ENCODE results near the gene PLA1A. TPM values are rescaled to one million over a fixed set of nuclear protein-coding genes. Genes with fewer than 3 reads are reported as not detected.
A peak's percentile ranks its signal among the peaks of the same experiment; 100 is the strongest.

Gene PLA1A
- total RNA-seq, 2 donors from 2014 or later = 2.8 to 9.1 TPM

DNA sequence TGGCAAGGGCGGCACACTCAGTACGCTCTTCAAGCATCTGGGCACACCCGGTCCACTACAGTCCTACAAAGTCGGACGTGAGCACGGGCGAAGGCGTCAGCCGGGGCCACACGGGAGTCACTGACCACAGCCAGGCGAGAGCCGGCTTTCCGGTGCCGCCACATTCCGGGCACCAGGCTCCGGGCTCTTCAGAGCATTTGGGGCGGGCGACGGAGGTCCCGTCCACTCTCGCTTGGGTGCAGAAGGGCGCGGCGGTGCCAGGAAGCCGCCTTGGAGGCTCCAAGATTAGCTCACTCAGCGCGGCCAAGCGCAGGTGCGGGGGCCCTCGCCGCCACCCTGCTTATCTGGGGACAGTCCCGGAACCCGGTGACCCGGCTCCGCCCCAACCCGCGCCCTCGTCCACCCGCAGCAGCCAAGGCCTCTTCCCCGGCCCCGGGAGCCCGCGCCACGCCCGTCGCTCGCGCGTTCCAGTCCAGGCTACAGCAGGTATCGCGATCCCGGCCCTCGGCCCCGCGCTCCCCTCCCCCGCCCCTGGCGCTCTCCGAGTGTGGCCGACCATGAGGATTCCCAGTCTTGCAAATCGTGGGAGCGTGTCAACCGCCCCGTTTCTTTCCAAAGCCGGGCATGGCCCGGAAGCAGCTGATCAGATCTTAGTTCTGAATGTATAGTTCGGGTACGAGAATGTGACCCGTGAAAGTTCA lies 18.2 kb upstream of the PLA1A start, which contains the start of gene ADPRH:
Gene ADPRH (plus strand): TSS at position 127 of the 701 bp plus-strand sequence. CDS start 2,678 bp downstream, outside the sequence.
- Histone ChIP-seq H3K27me3 (replicated peaks; ENCODE audit: insufficient read depth) (no peaks in the 10 kb centered on the region), H3K4me1 (replicated peaks) (no peaks in the 10 kb centered on the region), H3K36me3 (no peaks in the 10 kb centered on the region), H3K27ac (peak within 1 kb of the TSS; percentile 87 to 89), H3K9me3 (no peaks in the 10 kb centered on the region), H3K4me3 (peak within 1 kb of the TSS; percentile 53 to 58)
- TF ChIP-seq POLR2AphosphoS5 (IDR thresholded peaks at IDR 0.05) (no peak), POLR2A (IDR thresholded peaks at IDR 0.05) (peak; percentile 18)
- TF ChIP-seq, protein P1, sequence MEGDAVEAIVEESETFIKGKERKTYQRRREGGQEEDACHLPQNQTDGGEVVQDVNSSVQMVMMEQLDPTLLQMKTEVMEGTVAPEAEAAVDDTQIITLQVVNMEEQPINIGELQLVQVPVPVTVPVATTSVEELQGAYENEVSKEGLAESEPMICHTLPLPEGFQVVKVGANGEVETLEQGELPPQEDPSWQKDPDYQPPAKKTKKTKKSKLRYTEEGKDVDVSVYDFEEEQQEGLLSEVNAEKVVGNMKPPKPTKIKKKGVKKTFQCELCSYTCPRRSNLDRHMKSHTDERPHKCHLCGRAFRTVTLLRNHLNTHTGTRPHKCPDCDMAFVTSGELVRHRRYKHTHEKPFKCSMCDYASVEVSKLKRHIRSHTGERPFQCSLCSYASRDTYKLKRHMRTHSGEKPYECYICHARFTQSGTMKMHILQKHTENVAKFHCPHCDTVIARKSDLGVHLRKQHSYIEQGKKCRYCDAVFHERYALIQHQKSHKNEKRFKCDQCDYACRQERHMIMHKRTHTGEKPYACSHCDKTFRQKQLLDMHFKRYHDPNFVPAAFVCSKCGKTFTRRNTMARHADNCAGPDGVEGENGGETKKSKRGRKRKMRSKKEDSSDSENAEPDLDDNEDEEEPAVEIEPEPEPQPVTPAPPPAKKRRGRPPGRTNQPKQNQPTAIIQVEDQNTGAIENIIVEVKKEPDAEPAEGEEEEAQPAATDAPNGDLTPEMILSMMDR (IDR thresholded peaks at IDR 0.05) = no peak
- intact Hi-C loops (cut with DNase I) = loop anchor here (5.0 kb wide), 2 partner anchors 57 to 83 kb away; partner anchors contain the start of gene POPDC2
- DNase-seq (ENCODE audit: low spot score) = peak; percentile 57
- WGBS = under 1% methylated on average over 58 of the region's 68 CpGs

DNA sequence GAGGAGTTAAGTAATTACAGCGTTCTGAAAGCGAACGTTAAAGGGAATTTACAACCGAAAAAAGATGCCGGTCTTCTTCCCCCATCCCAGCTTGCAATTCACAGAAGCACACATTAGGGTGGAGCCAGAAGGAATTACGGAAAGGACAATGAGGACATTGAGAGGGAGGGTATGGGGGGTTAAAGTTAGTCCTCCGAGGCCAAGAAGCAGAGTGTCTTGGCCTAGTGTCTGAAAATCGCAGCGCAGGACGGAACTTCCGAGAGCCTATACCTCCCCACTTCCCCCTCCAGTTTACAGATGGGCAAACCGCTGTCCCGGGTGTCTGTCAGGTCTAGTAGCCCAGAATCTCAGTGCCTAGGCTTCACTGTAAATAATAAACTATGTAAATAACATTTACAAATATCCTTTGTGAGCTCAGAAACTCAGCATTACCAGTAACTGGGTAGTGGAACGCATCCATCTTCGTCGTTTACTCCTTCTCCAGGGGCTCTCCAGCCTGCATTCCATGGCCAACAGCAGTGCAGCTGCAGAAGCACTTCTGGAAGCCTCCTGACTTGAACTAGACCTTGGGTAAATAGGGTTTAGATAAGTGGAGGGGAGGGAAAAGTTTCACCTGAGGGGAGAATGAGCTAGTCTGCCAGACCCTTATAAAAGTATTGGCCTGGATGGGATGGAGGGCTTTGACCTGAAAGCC lies 17.5 kb upstream of the PLA1A start:
- DNase-seq (ENCODE audit: low spot score) = peak; percentile 16
- no peaks in the 10 kb centered on the region for H3K9me3 ChIP-seq
- peak overlapping the region; percentile 87 to 89 for H3K27ac ChIP-seq
- peak overlapping the region; percentile 53 to 58 for H3K4me3 ChIP-seq
- no peaks in the 10 kb centered on the region for H3K36me3 ChIP-seq
- no peaks in the 10 kb centered on the region for H3K4me1 ChIP-seq (replicated peaks)
- H3K27me3 ChIP-seq (replicated peaks; ENCODE audit: insufficient read depth) = no peaks in the 10 kb centered on the region
- 10% methylated on average over 16 of the region's 16 CpGs for WGBS
- intact Hi-C loops (cut with DNase I) = no loop called here
- no peak for TF ChIP-seq POLR2AphosphoS5 (IDR thresholded peaks at IDR 0.05)
- no peak for TF ChIP-seq POLR2A (IDR thresholded peaks at IDR 0.05)
- TF ChIP-seq, protein P1 (IDR thresholded peaks at IDR 0.05) = no peak

DNA sequence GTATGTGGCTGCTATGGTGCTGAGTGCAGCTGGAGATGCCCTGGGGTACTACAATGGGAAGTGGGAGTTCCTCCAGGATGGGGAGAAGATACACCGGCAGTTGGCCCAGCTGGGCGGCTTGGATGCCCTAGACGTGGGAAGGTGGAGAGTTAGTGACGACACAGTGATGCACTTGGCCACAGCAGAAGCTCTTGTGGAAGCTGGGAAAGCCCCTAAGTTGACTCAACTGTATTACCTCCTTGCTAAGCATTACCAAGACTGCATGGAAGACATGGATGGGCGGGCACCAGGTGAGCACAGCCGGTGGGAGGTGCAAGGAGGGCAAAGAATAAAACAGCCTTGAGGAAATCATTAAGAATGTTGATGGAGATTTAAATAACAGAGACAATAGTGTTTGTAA lies 15.5 kb upstream of the PLA1A start:
- intact Hi-C loops (cut with DNase I) = no loop called here
- TF ChIP-seq POLR2AphosphoS5 (IDR thresholded peaks at IDR 0.05) (no peak), POLR2A (IDR thresholded peaks at IDR 0.05) (no peak)
- TF ChIP-seq, protein P1 (IDR thresholded peaks at IDR 0.05) = no peak
- no peaks in the 10 kb centered on the region for H3K27me3 ChIP-seq (replicated peaks; ENCODE audit: insufficient read depth)
- 96% methylated on average over 6 of the region's 6 CpGs for WGBS
- no peaks in the 10 kb centered on the region for H3K36me3 ChIP-seq
- H3K27ac ChIP-seq = no peak overlapping the region
- no peak overlapping the region for H3K4me3 ChIP-seq
- H3K4me1 ChIP-seq (replicated peaks) = no peaks in the 10 kb centered on the region
- H3K9me3 ChIP-seq = no peaks in the 10 kb centered on the region
- no peak for DNase-seq (ENCODE audit: low spot score)

DNA sequence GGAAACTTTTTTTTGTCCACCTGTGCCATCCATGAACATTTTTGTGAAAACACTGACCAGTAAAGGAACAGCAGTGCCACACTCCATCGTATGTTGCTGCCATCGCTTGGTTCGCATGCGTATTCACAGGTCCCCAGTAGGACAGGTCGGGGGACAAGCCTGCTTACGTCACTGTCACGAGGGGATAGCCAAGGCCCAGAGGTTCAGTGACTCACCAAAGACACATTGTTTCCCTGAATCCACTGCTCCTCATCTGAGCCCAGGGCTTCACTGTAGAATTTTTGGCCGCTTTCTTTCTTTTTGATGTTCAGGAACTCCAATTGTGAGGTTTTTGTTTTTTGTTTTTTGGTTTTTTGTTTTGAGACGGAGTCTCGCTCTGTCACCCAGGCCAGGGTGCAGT lies 12.5 kb upstream of the PLA1A start:
- no peak for DNase-seq (ENCODE audit: low spot score)

More for the DNA sequence above, 12.5 kb upstream of the PLA1A start:
- 94% methylated on average over 10 of the region's 10 CpGs for WGBS
- Histone ChIP-seq H3K36me3 (no peaks in the 10 kb centered on the region), H3K4me3 (no peak overlapping the region), H3K4me1 (replicated peaks) (no peaks in the 10 kb centered on the region), H3K27ac (no peak overlapping the region), H3K27me3 (replicated peaks; ENCODE audit: insufficient read depth) (no peaks in the 10 kb centered on the region), H3K9me3 (no peaks in the 10 kb centered on the region)
- intact Hi-C loops (cut with DNase I) = no loop called here
- TF ChIP-seq POLR2A (IDR thresholded peaks at IDR 0.05) = no peak
- TF ChIP-seq, protein P1 (IDR thresholded peaks at IDR 0.05) = no peak

Data from prostate gland (tissue), 2 donors.